Trophoblast cell (in vitro differentiated cells and primary cell): ENCODE data around the gene NLRP1.

Source experiments
- DNase-seq, 2 donors: peaks; one replicate each; pipeline ENCODE4 v3.0.0-alpha.2; 2016
- H2AFZ ChIP-seq: 2 replicates; pipeline ENCODE4 v1.6.1; 2013; ENCODE audit warnings: low read length, moderate library complexity, mild to moderate bottlenecking; ENCODE audit not compliant: insufficient read depth, poor library complexity
- H2AK5ac ChIP-seq: 2 replicates; pipeline ENCODE4 v1.6.1; 2013; ENCODE audit warnings: mild to moderate bottlenecking, low read length
- H2BK120ac ChIP-seq: 2 replicates; pipeline ENCODE4 v1.6.1; 2013; ENCODE audit warnings: low read length, mild to moderate bottlenecking, moderate library complexity; ENCODE audit not compliant: insufficient read depth, poor library complexity
- H2BK12ac ChIP-seq: 2 replicates; pipeline ENCODE4 v1.6.1; 2013; ENCODE audit warnings: mild to moderate bottlenecking, low read length, moderate library complexity
- H2BK5ac ChIP-seq: 2 replicates; pipeline ENCODE4 v1.6.1; 2013; ENCODE audit warnings: low read length, low read depth, moderate library complexity, mild to moderate bottlenecking; ENCODE audit not compliant: poor library complexity
- H3K14ac ChIP-seq: 2 replicates; pipeline ENCODE4 v1.6.1; 2013; ENCODE audit warnings: mild to moderate bottlenecking, low read length
- H3K18ac ChIP-seq: 2 replicates; pipeline ENCODE4 v1.6.1; 2013; ENCODE audit warnings: mild to moderate bottlenecking, low read length
- H3K23ac ChIP-seq: 2 replicates; pipeline ENCODE4 v1.6.1; 2013; ENCODE audit warnings: low read length
- H3K27ac ChIP-seq: 2 replicates; pipeline ENCODE4 v1.5.1; 2013; ENCODE audit warnings: low read depth, mild to moderate bottlenecking, inconsistent platforms, low read length, moderate library complexity
- H3K27me3 ChIP-seq: 2 replicates; pipeline ENCODE4 v1.6.1; 2013; ENCODE audit warnings: inconsistent platforms, mild to moderate bottlenecking, low read length, moderate library complexity; ENCODE audit not compliant: insufficient read depth
- H3K36me3 ChIP-seq, 2 experiments: 1 replicate in 1 of 2; 2 replicates in 1 of 2; pipeline ENCODE4 v1.6.1; 2013; ENCODE audit warnings: low read length in 2 of 2, mild to moderate bottlenecking in 2 of 2, moderate library complexity in 1 of 2; ENCODE audit not compliant: insufficient read depth in 2 of 2, control insufficient read depth in 1 of 2
- H3K4ac ChIP-seq: 2 replicates; pipeline ENCODE4 v1.6.1; 2013; ENCODE audit warnings: low read depth, mild to moderate bottlenecking, low read length, moderate library complexity
- H3K4me1 ChIP-seq, 2 experiments: 1 replicate in 1 of 2; 2 replicates in 1 of 2; pipeline ENCODE4 v1.6.1; 2013; ENCODE audit warnings: low read length in 2 of 2, mild to moderate bottlenecking in 2 of 2, moderate library complexity in 1 of 2; ENCODE audit not compliant: insufficient read depth in 2 of 2, control insufficient read depth in 1 of 2
- H3K4me2 ChIP-seq: 2 replicates; pipeline ENCODE4 v1.6.1; 2013; ENCODE audit warnings: inconsistent platforms, mild to moderate bottlenecking, low read length, moderate library complexity
- H3K4me3 ChIP-seq: 2 replicates; pipeline ENCODE4 v1.5.1; 2013; ENCODE audit warnings: mild to moderate bottlenecking, low read depth, low read length, inconsistent platforms
- H3K79me1 ChIP-seq: one replicate; pipeline ENCODE4 v1.6.1; 2013; ENCODE audit warnings: low read length
- H3K79me2 ChIP-seq: 2 replicates; pipeline ENCODE4 v1.6.1; 2013; ENCODE audit warnings: low read length, mild to moderate bottlenecking; ENCODE audit not compliant: control insufficient read depth, insufficient read depth, poor library complexity
- H3K9ac ChIP-seq: 2 replicates; pipeline ENCODE4 v1.6.1; 2013; ENCODE audit warnings: mild to moderate bottlenecking, low read length
- H3K9me3 ChIP-seq: 2 replicates; pipeline ENCODE4 v1.6.1; 2013; ENCODE audit warnings: low read depth, mild to moderate bottlenecking, control low read depth, inconsistent platforms, low read length; ENCODE audit not compliant: insufficient read depth
- H4K12ac ChIP-seq: 2 replicates; pipeline ENCODE4 v1.6.1; 2013; ENCODE audit warnings: low read depth, mild to moderate bottlenecking, low read length, moderate library complexity
- H4K8ac ChIP-seq: 2 replicates; pipeline ENCODE4 v1.6.1; 2013; ENCODE audit warnings: low read depth, mild to moderate bottlenecking, low read length, moderate library complexity
- H4K91ac ChIP-seq: one replicate; pipeline ENCODE4 v1.6.1; 2013; ENCODE audit warnings: low read depth, mild to moderate bottlenecking, low read length, moderate library complexity
- WGBS: extraction: QIAGEN DNeasy Blood & Tissue Kit; methylation state at CpG from one replicate; pipeline ENCODE4 v1.1.7; 2013; ENCODE audit warnings: missing lambda C conversion rate; ENCODE audit not compliant: insufficient read length, insufficient coverage; ENCODE audit errors: extremely low coverage; 5-methylcytosine and 5-hydroxymethylcytosine counted together

Gene NLRP1

DNA sequence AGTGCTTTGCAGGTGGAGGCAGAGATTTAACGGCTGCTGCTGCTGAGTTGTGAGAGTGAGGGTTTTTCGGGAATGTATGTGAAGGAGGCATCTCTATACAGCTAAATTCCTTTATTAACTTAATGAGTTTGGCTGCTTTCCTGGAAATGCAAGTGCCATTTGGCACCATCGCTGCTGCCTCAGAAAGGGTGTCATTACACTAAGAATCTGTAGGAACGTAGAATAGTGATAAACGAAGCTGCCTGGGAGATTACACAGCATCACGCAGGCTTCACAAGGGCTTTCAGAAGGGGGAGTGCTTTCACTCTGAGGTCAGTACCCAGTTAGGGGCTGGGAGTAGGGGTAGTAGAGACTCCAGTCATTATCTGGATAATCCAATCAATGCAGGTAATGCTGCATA, 14.1 kb upstream of the NLRP1 start:
- Histone ChIP-seq H2BK120ac (no peak overlapping the region), H2AFZ (no peak overlapping the region), H3K23ac (no peak overlapping the region), H3K9me3 (peaks cover 2% of the 10 kb centered on the region), H3K4me3 (no peak overlapping the region), H3K4me2 (no peak overlapping the region), H2AK5ac (no peak overlapping the region), H3K79me2 (no peaks in the 10 kb centered on the region), H3K4ac (no peak overlapping the region), H3K36me3 (no peaks in the 10 kb centered on the region), H3K79me1 (no peaks in the 10 kb centered on the region), H3K27ac (no peak overlapping the region), H3K18ac (no peak overlapping the region), H2BK5ac (no peak overlapping the region), H2BK12ac (no peak overlapping the region), H3K9ac (no peak overlapping the region), H4K12ac (no peak overlapping the region), H3K14ac (no peak overlapping the region), H3K27me3 (no peaks in the 10 kb centered on the region), H4K8ac (no peak overlapping the region), H4K91ac (no peak overlapping the region), H3K4me1 (no peaks in the 10 kb centered on the region)
- no peak for DNase-seq
- no CpG with 5 or more reads among the region's 6 CpGs for WGBS

- Histone ChIP-seq H3K14ac (no peak overlapping the region), H2AFZ (no peak overlapping the region), H3K79me2 (no peaks in the 10 kb centered on the region), H3K4me3 (no peak overlapping the region), H3K23ac (no peak overlapping the region), H3K27ac (no peak overlapping the region), H3K4ac (no peak overlapping the region), H4K12ac (no peak overlapping the region), H3K9me3 (peaks cover 2% of the 10 kb centered on the region), H3K27me3 (no peaks in the 10 kb centered on the region), H3K18ac (no peak overlapping the region), H3K79me1 (no peaks in the 10 kb centered on the region), H2AK5ac (no peak overlapping the region), H3K4me2 (no peak overlapping the region), H3K36me3 (no peaks in the 10 kb centered on the region), H3K4me1 (no peaks in the 10 kb centered on the region), H3K9ac (no peak overlapping the region), H2BK120ac (no peak overlapping the region), H4K8ac (no peak overlapping the region), H2BK5ac (no peak overlapping the region), H2BK12ac (no peak overlapping the region), H4K91ac (no peak overlapping the region)
- no peak for DNase-seq
- no CpG with 5 or more reads among the region's 2 CpGs for WGBS
Measured at GRCh38 chr17:5596421-5596820, 12.1 kb upstream of the NLRP1 start.

DNA sequence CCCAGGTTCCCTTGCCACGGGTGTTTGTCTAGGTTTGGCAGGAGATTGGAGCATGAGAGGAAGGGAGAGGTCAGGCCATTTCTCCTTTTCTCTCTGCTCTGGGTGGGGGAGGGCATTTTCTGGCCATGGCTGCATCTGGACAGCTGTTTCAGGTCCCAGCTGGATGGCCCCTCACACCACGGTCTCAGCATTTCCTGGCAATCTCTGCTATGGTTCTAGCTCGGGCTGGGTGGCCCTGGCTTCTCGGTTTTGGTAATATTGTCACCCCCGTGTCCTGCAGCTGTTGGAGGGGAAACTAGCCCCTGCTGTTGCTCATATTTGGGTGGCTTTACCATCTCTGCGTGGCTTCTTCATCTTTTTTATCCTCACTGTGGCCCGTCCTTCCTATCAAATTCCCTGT, 11.5 kb upstream of the NLRP1 start:
- no CpG with 5 or more reads among the region's 7 CpGs for WGBS
- H4K91ac ChIP-seq, result no peak overlapping the region
- no peak overlapping the region for H3K23ac ChIP-seq
- H2BK12ac ChIP-seq, result no peak overlapping the region
- H3K4me3 ChIP-seq, result no peak overlapping the region
- H3K27ac ChIP-seq, result no peak overlapping the region
- no peak overlapping the region for H4K8ac ChIP-seq
- no peak overlapping the region for H3K4ac ChIP-seq
- no peaks in the 10 kb centered on the region for H3K4me1 ChIP-seq
- no peak for DNase-seq
- H3K18ac ChIP-seq, result no peak overlapping the region
- H3K79me2 ChIP-seq, result no peaks in the 10 kb centered on the region
- no peaks in the 10 kb centered on the region for H3K36me3 ChIP-seq
- no peak overlapping the region for H2AFZ ChIP-seq
- no peaks in the 10 kb centered on the region for H3K27me3 ChIP-seq
- H4K12ac ChIP-seq, result no peak overlapping the region
- H2BK120ac ChIP-seq, result no peak overlapping the region
- no peak overlapping the region for H3K14ac ChIP-seq
- H3K9ac ChIP-seq, result no peak overlapping the region
- H2AK5ac ChIP-seq, result no peak overlapping the region
- H3K79me1 ChIP-seq, result no peaks in the 10 kb centered on the region
- no peak overlapping the region for H3K4me2 ChIP-seq
- no peak overlapping the region for H2BK5ac ChIP-seq
- H3K9me3 ChIP-seq, result peaks cover 2% of the 10 kb centered on the region

GRCh38 chr17:5592382-5592781, 8.1 kb upstream of the NLRP1 start:
- Histone ChIP-seq H3K79me2 (no peaks in the 10 kb centered on the region), H3K18ac (no peak overlapping the region), H3K14ac (no peak overlapping the region), H3K4ac (no peak overlapping the region), H4K12ac (no peak overlapping the region), H3K4me2 (no peak overlapping the region), H3K9me3 (peaks cover 2% of the 10 kb centered on the region), H3K27ac (no peak overlapping the region), H2AFZ (no peak overlapping the region), H3K9ac (no peak overlapping the region), H3K79me1 (no peaks in the 10 kb centered on the region), H3K4me1 (no peaks in the 10 kb centered on the region), H4K91ac (no peak overlapping the region), H2BK12ac (no peak overlapping the region), H3K27me3 (no peaks in the 10 kb centered on the region), H2AK5ac (no peak overlapping the region), H3K36me3 (no peaks in the 10 kb centered on the region), H4K8ac (no peak overlapping the region), H2BK5ac (no peak overlapping the region), H3K23ac (no peak overlapping the region), H2BK120ac (no peak overlapping the region), H3K4me3 (no peak overlapping the region)
- WGBS, result no CpG with 5 or more reads among the region's 7 CpGs
- peak in 1 of 2 donors; percentile 79 for DNase-seq
